Fibroblast of upper back skin (primary cell): Measurements from ENCODE around the gene ALOX12B.
"Not testable (repeated sequence)": the region's sequence is repeated elsewhere in the genome, so short reads cannot be mapped to it uniquely, and the experiment has no call there.

Source experiments
- DNase-seq: peaks from one replicate; pipeline ENCODE4 v3.0.0-alpha.2; 2013

The ALOX12B gene

GRCh38 chr17:8063761-8064534 is 23.6 kb downstream of the ALOX12B start:
- no peak for DNase-seq

DNA sequence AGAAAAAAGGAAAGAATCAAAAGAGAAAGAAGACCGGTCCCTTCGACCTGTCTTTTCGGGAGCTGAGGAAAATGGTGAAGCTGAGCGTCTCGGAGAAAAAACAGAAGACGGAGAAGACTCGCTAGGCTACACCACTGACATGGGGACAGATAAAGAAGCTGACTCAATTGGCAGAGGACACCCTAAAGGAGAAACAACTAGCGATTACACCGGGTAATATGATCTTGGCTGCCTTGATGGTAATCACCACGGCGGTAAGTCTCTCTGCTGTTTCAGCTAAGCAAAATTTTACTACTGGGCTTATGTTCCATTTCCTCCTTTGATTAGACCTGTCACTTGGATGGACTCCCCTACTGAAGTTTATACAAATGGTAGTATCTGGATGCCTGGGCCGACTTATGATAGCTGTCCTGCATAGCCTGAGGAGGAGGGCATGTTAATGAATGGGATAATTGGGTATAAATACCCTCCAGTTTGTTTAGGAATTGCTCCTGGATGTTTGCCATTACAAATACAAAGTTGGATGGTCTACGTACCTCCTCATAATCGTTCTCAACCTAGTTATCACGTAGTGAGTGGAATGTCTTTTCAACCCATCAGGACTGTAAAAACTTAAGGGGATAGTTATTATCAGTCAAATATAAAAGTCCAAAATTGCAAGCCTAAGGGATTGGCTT is 24.6 kb downstream of the ALOX12B start:
- DNase-seq = no peak

- DNase-seq = peak; percentile 10
These were observed 25.1 kb downstream of the ALOX12B start for GRCh38 chr17:8062435-8062806.

DNA sequence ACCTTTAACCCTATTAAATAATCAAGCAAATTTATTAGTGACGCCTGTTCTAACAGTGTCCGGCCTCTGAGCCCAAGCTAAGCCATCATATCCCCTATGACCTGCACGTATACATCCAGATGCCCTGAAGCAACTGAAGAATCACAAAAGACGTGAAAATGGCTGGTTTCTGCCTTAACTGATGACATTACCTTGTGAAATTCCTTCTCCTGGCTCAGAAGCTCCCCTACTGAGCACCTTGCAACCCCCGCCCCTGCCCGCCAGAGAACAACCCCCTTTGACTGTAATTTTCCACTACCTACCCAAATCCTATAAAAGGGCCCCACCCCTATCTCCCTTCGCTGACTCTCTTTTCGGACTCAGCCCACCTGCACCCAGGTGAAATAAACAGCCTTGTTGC is 25.7 kb downstream of the ALOX12B start:
- not testable (repeated sequence) for DNase-seq

- peak; percentile 68 for DNase-seq
These were observed 27.2 kb downstream of the ALOX12B start for GRCh38 chr17:8060274-8060673.

- DNase-seq = no peak
These were observed 28.4 kb downstream of the ALOX12B start for GRCh38 chr17:8059131-8059530.

DNA sequence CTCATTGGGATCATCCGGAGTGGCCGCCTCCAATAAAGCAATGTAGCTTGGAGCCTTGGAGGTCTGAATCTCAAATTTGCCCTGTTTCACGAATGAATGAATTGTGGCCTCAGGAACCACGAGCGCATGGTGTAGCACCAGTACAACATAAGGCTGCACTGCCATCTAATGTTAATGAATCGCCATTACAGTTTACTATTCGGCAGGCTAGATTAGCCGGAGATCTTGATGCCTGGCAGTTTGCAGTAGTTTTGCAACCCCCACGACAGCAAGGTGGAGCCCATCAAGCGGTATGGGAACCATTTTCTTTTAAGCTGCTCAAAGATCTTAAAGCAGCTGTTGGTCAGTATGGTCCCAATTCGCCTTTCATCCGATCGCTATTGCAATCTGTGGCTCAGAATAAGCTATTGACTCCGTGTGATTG is 29.8 kb downstream of the ALOX12B start:
- peak; percentile 77 for DNase-seq

DNA sequence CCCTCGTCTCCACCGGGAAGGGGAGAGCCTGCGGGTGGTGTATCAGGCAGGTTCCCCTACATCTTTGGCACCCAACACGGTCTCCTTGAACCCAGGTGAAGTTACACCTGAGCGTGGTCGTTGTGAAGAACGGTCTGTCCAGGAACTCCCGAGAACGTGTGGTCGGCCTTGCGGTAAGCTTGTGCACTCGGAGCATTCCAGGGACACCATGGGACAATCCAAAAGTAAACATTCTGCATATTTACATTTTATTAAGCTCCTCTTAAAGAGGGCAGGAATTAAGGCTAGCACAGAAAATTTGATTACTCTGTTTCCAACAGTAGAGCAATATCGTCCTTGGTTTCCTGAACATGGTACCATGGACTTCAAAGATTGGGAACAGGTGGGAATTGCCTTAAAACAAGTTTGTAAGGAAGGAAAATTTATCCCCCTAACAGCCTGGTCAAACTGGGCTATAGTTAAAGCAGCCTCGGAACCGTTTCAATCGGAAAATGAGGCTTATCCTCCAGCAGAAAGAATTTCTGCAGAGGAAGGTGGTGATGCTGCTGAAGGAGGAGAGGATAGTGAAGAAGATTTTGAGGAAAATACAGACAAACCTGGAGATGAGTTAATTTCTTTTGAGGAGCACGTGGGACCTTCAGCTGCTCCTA is 30.4 kb downstream of the ALOX12B start:
- DNase-seq = no peak

DNA sequence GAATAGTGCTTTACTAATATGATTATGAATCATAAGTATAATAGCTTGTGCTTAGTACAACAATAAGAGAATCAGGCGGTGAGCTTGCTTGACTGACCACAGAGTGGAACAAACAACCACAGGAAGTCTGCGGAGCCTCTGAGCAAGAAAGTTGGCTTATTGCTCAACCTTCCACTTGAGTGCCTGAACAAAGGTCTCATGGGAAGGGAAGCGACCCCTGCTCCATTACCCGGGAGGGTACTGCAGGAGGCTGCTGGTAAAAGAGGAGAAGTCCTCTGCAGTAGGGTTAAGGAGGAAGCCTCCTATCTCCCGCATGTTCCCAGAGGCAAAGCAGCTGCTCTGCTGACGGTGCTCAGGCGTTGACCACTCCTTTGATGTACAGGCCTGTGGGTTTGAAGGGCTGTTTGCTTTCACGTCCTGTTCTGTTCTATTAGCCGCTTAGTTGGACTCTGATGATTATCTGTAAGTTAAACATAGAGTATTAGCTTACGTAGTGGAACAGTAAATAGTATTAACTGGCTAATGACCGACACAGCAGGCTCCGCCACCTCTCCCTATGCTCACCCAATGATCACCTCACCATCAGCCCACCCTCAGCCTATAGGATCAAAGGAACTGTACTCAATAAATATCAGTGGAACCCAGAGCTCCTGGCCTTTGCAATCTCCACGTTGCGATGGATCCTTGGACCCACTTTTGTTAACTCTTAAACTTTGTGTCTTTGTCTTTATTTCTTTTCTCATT is 31.1 kb downstream of the ALOX12B start:
- peak; percentile 76 for DNase-seq

- DNase-seq = no peak
These were observed 31.7 kb downstream of the ALOX12B start for GRCh38 chr17:8055851-8056231.

DNA sequence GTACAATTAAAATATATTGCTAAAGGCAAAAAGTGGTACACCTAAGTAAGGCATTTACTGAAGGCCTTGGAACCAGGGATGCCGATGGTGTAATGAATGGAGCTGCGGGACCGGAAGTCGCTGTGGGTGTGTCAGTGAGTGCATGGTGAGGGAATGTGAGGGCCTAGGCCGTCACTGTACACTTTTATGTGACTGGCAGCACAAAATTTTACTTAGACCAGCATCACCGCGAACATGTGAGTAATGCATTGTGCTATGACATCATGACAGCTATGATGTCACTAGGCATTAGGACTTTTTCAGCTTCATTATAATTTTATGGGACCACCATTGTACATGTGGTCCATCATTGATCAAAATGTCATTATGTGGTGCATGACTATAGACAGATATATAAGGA is 33.9 kb downstream of the ALOX12B start:
- DNase-seq = no peak

DNA sequence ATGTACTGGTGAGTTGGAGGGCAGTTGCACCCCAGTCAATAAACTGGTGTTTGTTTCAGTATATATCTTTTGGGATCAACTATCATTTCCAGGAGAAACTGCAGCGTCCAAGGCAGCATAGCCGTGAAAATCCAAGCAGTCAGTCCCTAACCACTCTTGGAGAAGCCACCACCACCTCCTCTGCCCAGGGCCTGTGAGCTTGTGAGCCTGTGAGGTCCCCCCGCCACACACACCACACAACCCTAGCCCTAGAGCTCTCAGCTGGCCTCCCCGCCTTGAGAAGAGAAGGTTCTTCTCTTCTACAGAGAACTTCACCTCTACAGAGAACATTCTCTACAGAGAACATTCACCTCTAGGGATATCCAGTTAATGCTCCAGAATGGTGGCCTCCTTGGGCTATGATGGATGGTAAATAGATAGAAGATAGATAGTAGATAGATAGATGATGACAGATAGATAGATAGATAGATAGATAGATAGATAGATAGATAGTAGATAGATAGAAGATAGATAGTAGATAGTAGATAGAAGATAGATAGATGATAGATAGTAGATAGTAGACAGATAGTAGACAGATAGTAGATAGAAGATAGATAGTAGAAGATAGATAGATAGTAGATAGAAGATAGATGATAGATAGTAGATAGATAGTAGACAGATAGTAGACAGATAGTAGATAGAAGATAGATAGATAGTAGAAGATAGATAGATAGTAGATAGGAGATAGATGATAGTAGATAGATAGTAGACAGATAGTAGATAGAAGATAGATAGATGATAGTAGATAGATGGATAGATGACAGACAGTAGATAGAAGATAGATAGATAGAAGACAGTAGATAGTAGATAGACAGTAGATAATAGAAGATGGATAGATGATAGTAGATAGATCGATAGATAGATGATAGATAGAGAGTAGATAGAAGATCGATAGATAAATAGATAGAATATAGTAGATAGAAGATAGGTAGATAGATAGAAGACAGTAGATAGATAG is 35.0 kb downstream of the ALOX12B start:
- DNase-seq = no peak

- DNase-seq = no peak
These were observed 35.7 kb downstream of the ALOX12B start for GRCh38 chr17:8051831-8052230.

- no peak for DNase-seq
These were observed 38.8 kb downstream of the ALOX12B start for GRCh38 chr17:8048736-8049135.

DNA sequence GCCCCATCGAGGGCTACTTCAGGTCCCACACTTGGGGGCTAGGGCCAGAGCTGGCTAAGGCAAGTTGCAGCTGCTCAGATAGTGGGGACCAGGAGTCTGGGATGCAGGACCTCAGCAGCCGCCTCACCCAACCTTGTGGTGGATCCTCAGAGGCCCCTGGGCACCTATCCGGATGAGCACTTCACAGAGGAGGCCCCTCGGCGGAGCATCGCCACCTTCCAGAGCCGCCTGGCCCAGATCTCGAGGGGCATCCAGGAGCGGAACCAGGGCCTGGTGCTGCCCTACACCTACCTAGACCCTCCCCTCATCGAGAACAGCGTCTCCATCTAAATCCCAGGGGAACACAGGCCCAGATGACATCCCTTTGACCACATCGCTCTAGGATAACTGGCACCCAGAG is 39.3 kb downstream of the ALOX12B start:
- no peak for DNase-seq

GRCh38 chr17:8047769-8048110 is 39.8 kb downstream of the ALOX12B start:
- no peak for DNase-seq

DNA sequence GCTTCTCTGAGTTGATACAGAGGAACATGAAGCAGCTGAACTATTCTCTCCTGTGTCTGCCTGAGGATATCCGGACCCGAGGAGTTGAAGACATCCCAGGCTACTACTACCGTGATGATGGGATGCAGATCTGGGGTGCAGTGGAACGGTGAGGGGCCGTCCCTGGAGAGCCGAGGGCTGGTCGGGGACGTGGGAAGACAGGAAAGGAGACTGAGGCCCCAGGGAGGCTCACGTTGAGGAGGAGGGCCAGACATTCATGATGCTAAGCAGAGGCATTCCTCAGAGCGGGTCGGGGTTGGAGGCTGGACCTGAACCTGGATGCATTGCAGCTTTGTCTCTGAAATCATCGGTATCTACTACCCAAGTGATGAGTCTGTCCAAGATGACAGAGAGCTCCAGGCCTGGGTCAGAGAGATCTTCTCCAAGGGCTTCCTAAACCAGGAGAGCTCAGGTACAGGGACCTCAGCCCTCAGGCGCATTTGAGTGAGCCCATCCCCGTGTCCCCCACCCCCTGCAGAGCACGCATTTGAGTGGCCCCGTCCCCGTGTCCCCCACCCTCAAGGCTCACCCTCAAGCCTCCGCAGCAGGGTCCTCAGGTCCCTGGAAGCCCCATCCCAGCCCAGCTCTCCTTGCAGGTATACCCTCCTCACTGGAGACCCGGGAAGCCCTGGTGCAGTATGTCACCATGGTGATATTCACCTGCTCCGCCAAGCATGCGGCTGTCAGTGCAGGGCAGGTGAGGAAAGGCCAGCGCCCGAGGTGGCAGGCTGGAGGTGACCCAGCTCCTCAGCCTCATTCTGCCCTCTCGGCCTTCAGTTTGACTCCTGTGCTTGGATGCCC is 40.4 kb downstream of the ALOX12B start:
- DNase-seq = no peak

DNA sequence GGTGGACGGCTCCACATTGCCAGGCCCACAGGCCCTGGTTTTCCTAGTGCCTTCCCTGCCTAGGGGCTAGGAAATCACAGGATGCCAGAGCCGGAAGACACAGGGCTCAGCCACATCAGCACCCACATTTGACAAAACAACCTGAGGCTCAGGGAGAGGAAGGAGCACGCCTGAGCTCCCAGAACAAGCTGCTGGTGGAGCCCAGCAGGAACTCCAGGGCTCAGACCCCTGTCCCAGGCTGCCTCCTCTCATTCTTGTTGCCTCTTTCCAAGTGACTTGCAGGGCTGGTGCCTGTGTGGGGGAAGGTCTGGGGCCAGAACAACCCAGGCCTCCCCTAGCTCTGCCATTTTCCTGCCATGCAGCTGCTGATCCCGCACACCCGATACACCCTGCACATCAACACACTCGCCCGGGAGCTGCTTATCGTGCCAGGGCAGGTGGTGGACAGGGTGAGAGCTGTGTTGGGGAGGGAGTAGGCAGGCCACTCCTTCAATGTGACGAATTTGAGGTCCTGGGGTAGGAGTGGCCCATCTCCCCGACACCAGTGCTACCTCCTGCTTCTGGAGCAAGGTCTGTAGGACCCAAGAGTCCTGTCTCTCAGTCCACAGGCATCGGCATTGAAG is 41.1 kb downstream of the ALOX12B start:
- DNase-seq = no peak

GRCh38 chr17:8044819-8045810 is 42.4 kb downstream of the ALOX12B start:
- DNase-seq = no peak
